Stimulated activated CD8-positive, alpha-beta memory T cell treated with anti-CD3 and anti-CD28 coated beads, Interleukin-15, amount 100 ng/mL, for 24 hours (primary cell): Measurements from ENCODE around the gene PPFIA3.
"Not testable (repeated sequence)": the region's sequence is repeated elsewhere in the genome, so short reads cannot be mapped to it uniquely, and the experiment has no call there.

ENCODE experiments used
- DNase-seq: peaks from one replicate; pipeline ENCODE4 v3.0.0-alpha.2; 2020; ENCODE audit warnings: low read depth

PPFIA3 gene

DNA sequence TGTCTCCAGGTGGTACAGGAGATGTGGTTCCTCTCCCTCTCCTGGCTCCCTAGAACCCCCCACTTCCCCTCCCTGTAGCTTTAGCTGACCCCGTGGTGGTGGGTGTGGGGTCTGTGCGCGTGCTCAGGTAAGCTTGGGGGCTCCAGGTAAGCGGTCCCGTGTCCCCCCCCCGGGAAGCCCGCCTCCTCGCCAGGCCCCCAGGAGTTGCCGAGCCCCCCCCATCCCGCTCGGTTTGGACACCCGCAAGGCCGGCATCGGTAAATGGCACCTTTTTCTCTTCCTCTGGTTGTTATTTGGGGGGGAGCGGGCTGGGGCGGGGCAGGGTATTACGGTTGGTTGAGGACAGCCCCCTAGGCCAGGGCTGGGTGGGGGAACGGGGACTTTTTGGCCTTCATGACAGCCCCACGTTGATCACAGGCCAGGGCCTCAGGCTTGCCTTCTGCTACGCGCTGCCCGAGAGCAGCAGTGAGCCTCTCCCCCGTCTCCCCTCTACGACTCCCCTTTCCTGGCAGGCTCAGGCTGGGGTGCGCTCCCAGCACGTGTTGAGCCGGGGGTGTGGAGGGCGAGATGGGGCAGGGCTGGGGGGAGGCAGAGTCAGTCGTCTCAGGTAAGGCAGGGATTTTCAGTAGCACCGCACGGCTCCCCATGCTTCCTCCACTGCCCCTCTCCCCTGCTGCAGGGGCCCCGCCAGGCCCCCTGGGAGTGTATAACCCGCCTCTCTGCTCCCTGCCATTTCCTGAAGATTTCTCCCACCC is 15.8 kb upstream of the PPFIA3 start:
- DNase-seq, result no peak

DNA sequence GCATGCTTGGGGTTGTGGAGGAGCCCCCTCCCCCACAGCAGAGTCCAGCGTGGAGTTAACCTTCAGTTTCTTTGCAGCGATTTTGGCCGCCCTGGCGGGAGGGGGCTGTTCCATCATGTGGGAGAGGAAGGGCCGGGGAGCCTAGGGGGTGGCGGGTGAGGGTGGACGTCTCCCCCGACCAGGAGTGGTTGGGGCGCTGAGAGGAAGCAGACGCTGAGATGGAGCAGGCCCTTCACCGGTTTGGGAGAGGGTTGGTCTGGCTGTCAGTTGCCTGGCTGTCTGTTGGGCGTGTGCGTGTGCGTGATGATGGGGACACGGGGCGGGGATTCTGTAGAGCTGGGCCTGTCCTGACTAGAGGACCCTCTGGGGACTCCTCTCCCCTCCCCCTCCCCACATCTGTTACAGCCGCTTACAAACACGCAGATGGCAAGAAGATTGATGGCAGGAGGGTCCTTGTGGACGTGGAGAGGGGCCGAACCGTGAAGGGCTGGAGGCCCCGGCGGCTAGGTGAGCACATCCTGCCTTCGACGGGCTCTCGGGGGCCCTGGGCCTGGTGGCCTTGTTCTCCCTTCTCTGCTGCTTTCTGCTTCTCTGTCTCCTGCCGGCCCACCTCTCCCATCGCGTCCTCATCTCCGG is 15.0 kb upstream of the PPFIA3 start:
- DNase-seq, result no peak

DNA sequence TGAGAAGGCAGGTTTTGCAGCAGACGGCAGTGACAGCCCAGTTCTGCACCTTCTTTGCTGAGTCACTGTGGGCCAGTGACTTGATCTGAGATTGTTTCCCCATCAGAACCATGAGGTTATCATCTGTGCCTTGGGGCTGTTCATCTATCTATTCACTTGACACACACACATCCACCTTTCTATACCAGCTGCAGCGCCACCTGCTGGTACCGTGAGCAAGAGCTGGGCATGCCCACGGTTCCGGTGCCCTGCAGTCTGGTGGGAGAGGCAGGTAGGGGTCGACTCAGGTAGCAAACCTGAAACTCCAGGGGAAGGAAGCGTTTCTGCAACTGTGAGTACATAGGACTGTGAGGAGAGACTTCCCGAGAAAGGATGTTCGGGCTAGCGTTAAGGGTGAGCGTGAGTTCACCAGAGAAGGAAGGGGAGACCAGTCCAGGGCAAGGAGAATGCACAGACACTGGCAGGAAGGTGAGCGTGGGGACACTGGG is 12.7 kb upstream of the PPFIA3 start:
- DNase-seq, result peak; percentile 52

DNA sequence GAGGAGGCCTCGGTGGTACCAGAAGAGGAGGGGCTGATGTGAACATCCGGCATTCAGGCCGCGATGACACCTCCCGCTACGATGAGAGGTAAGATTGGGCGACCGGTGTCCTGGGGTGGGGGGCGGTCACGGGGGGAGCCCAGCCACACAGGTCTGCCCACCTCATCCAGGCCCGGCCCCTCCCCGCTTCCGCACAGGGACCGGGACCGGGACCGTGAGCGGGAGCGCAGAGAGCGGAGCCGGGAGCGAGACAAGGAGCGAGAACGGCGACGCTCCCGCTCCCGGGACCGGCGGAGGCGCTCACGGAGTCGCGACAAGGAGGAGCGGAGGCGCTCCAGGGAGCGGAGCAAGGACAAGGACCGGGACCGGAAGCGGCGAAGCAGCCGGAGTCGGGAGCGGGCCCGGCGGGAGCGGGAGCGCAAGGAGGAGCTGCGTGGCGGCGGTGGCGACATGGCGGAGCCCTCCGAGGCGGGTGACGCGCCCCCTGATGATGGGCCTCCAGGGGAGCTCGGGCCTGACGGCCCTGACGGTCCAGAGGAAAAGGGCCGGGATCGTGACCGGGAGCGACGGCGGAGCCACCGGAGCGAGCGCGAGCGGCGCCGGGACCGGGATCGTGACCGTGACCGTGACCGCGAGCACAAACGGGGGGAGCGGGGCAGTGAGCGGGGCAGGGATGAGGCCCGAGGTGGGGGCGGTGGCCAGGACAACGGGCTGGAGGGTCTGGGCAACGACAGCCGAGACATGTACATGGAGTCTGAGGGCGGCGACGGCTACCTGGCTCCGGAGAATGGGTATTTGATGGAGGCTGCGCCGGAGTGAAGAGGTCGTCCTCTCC is 11.5 kb upstream of the PPFIA3 start:
- no peak for DNase-seq

- no peak for DNase-seq
These were observed 10.3 kb upstream of the PPFIA3 start for GRCh38 chr19:49109051-49109450.

DNA sequence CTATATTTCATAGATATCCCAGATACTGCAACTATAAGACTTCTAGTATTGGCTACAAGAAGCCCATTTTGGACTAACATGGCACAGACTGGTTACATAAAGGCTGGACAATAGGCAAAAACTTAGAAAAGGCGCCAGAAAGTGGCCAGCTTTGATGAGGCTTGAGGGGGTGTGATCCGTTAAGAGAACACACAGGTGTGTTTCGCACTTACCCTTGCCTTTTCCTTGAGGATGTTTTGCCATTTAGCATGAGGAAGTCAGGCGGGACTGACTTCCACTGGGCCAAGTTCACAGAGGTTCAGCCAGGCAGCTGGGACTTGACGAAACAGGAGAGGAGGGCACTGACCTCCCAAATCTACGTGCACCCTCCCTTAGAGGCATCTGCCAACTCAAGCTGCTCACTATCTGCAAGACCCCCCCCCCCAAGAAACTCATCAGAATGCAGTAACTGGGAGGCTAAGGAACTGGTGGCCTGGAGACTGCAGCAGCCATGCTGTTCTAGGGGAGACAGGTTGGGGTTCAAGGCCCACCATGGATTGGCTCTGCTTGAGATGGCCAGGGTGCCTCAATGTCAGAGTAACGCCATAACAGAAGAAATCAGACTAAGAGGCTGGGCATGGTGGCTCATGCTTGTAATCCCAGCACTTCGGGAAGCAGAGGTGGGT is 9.6 kb upstream of the PPFIA3 start:
- DNase-seq, result no peak

GRCh38 chr19:49110567-49110966 is 8.8 kb upstream of the PPFIA3 start:
- no peak for DNase-seq

- DNase-seq, result no peak
These were observed 7.9 kb upstream of the PPFIA3 start for GRCh38 chr19:49111218-49111998.

DNA sequence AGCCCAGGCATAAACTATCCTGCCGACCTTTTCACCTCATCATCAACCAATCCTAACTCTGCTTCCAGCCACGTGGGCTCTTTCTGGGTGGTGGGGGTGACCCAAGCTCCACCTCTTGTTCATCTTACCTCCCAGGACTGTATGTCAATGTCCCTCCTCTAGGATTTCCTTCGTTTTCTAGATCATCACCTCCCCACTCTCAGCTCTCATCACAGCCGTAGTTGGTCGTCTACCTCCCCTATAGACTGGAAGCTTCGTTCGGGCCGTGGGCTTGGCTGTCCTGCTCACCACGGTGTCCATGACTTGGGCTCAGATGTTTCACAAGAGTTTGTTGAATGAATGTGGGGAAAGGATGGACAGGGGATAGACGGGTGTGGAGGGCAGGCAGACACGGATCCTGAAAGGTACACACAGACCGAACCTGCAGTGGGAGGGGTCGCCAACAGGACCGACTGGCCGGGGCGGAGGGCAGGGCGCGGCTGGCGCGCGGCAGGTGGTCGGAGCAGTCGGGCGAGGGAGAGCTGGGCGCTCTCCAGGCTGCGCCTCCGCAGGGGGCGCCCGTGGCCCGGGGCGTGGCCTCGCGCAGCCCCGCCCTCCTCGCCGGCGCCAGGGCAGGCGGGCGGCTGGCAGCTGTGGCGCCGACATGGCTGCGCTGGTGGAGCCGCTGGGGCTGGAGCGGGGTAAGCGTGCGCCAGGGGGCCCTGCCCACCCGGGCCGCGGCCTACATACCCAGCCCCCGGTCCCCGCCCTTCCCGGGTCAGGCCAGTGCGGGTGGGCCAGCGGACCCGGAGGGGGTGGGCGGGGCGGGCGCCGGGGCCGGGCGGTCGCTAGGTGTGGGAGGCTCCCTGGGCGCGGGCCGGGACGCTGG is 5.3 kb upstream of the PPFIA3 start, which contains the start of gene LIN7B:
TSS of gene LIN7B (plus strand) at position 609 of the 868 bp plus-strand sequence. CDS start at position 644, 35 bp downstream.
- DNase-seq, result peak; percentile 53

DNA sequence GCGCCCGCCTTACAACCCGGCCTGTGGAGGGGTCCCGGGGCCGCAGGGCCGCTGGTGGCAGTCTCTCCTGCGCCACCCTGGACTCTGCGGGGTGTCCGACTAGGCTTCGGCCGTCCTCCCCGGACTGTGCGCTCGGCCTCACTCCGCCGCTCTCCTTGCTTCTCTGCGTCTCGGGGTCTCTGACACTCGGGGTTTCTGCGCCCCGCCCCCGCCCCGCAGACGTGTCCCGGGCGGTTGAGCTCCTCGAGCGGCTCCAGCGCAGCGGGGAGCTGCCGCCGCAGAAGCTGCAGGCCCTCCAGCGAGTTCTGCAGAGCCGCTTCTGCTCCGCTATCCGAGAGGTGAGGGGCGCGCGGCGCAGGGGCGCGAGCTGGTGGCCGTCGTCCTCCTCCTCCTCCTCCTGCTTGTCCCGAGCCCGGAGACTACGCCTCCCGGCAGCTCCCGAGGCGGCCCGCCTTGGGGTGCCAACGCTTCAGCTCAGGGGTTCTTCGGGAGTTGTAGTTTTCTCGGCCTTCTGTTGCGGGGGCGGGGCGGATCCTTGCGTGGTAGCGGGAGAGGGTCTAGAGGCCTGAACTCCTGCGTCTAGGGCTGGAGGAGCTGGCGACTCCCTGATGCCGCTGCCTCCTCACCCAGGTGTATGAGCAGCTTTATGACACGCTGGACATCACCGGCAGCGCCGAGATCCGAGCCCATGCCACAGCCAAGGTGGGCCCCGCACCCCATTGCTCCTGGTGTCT is 4.5 kb upstream of the PPFIA3 start:
- DNase-seq, result peak; percentile 31

DNA sequence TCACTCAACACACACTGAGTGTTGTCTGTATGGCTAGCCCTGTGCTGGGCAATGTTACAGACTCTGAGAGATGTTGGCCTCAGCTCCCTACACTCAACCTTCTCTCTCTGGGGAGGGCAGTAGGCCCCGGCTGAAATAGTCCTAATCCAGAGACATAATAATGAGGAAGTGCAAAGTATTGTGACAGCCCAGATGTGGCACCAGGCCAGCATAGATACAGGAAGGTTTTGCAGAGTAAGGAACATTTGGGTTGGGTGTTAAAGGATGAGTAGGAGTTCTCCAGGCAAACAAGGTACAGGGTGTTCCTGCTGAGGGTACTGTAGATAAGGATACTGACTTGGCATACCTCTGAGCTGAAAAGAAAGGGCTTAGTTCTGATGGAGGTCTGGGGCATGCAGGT is 2.8 kb upstream of the PPFIA3 start:
- no peak for DNase-seq

DNA sequence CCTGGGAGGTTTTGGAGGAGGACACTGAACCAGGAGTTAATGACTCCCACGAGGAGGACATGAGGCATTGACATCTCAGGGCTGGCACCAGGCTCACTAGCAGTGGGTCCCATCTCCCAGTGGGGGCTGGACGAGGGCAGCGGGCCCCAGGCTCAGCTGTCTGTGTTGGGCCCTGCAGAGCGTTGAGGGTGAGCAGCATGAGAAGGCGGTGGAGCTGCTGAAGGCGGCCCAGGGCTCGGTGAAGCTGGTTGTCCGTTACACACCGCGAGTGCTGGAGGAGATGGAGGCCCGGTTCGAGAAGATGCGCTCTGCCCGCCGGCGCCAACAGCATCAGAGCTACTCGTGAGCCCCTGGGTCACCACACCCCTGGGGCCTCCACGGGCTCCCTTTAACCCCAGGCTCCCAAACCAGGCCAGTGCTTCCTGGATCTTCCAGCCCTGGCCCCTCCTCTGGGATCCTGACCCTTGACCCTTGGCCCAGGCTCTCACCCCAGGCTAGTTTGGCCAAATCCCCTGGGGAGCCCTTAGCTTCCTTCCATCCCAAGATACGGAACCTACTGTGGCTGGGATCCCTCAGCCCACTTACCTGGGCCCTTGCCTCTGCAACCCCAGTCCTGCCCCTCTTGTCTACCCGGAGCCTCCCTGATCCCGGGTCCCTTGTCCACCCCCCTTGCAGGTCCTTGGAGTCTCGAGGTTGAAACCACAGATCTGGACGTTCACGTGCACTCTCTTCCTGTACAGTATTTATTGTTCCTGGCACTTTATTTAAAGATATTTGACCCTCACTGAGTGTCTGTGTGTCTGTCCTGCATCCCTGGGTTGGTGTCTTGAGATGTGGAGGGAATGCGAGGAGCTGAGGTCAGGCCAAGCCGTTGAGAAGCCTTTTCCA is 1.4 kb upstream of the PPFIA3 start:
- no peak for DNase-seq

GRCh38 chr19:49118565-49119410 is 556 bp upstream of the PPFIA3 start, which contains the start of gene C19orf73:
Gene C19orf73 (minus strand): TSS chr19:49119143. CDS start chr19:49119022, 121 bp downstream.
- DNase-seq, result peak; percentile 84

GRCh38 chr19:49120325-49120683 is 960 bp downstream of the PPFIA3 start:
- DNase-seq, result no peak

DNA sequence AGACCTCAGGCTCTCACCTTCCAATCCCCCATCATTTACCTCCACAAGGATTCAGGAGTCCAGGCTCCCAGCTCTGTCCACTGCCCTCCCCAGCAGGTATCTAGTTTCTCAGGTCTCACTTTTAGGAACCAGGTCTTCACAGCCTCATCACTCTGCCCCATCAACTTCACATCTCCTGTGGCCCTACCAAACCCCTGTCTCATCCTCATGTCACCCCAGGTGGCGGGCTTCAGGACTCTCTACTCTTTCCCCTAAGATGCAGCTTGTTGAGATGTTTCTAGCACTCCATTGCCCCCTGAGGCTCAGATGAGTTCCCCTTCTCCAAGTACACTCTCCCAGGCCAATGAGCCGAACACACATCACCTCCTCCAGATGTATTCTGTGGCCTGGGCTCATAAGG is 1.5 kb downstream of the PPFIA3 start:
- DNase-seq, result no peak

- DNase-seq, result not testable (repeated sequence)
These were observed 2.5 kb downstream of the PPFIA3 start for GRCh38 chr19:49121841-49122240.

DNA sequence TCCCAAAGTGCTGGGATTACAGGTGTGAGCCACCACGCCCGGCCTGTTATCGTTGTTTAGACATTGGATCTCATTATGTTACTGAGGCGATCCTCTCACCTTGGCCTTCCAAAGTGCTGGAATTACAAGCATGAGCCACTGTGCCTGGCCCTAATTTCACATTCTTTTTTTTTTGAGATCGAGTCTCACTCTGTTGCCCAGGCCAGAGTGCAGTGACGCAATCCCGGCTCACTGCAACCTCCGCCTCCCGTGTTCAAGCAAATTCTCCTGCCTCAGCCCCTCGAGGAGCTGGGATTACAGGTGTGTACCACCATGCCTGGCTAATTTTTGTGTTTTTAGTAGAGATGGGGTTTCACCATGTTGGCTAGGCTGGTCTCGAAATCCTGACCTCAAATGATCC is 3.9 kb downstream of the PPFIA3 start:
- DNase-seq, result not testable (repeated sequence)
